CD4-positive, alpha-beta memory T cell (primary cell): Measurements from ENCODE around the gene ELAVL3. TPM values are rescaled to one million over a fixed set of nuclear protein-coding genes. Genes with fewer than 3 reads are reported as not detected.
A peak's percentile ranks its signal among the peaks of the same experiment; 100 is the strongest.

Source experiments
- CTCF ChIA-PET: fragments of 350-600 bp; sonication (Branson Sonifier 250); formaldehyde crosslinking; loops from one replicate; lab custom pipeline; 2021; ENCODE audit warnings: inconsistent platforms; ENCODE audit not compliant: partially characterized antibody; lab: Charles Lee
- POLR2A ChIA-PET: fragments of 350-600 bp; sonication (Branson Sonifier 250); formaldehyde crosslinking; loops from one replicate; lab custom pipeline; 2021; ENCODE audit not compliant: partially characterized antibody; lab: Charles Lee
- DNase-seq, 5 donors: peaks; one replicate each; pipeline versions ENCODE4 v3.0.0 to v3.0.0-alpha.2; 2020 to 2022; ENCODE audit warnings: mixed read lengths in 1 of 5
- H3K27ac ChIP-seq: one replicate; pipeline ENCODE4 v1.7.0; 2013; ENCODE audit warnings: low read depth, low read length
- H3K27me3 ChIP-seq: 2 replicates; pipeline ENCODE4 v1.7.0; 2013; ENCODE audit warnings: mild to moderate bottlenecking, low read length, moderate library complexity; ENCODE audit not compliant: insufficient read depth
- H3K36me3 ChIP-seq: 2 replicates; pipeline ENCODE4 v1.7.0; 2013; ENCODE audit warnings: mild to moderate bottlenecking, low read length, moderate library complexity; ENCODE audit not compliant: insufficient read depth
- H3K4me1 ChIP-seq: 2 replicates; pipeline ENCODE4 v1.7.0; 2013; ENCODE audit warnings: mild to moderate bottlenecking, low read length, moderate library complexity; ENCODE audit not compliant: insufficient read depth
- H3K4me3 ChIP-seq, 2 donors: one replicate each; pipeline ENCODE4 v1.7.0; 2013; ENCODE audit warnings: low read length in 2 of 2, mild to moderate bottlenecking in 1 of 2
- H3K9me3 ChIP-seq, 2 donors: one replicate each; pipeline ENCODE4 v1.7.0; 2013; ENCODE audit warnings: low read length in 2 of 2, control low read depth in 1 of 2; ENCODE audit not compliant: control insufficient read depth in 1 of 2
- H3K27ac Mint-ChIP-seq, 7 donors: one replicate each; pipeline ENCODE4 v1.8.0; 2020 to 2021; ENCODE audit warnings: mixed read lengths in 7 of 7, mild to moderate bottlenecking in 6 of 7, inconsistent platforms in 3 of 7, moderate library complexity in 3 of 7
- H3K27me3 Mint-ChIP-seq, 2 donors: one replicate each; pipeline ENCODE4 v1.8.0; 2020 to 2021; ENCODE audit warnings: mixed read lengths in 2 of 2
- H3K36me3 Mint-ChIP-seq, 2 donors: one replicate each; pipeline ENCODE4 v1.8.0; 2020 to 2021; ENCODE audit warnings: mixed read lengths in 2 of 2, inconsistent platforms in 1 of 2, mild to moderate bottlenecking in 1 of 2
- H3K4me1 Mint-ChIP-seq, 4 donors: one replicate each; pipeline ENCODE4 v1.8.0; 2020 to 2021; ENCODE audit warnings: mixed read lengths in 4 of 4, mild to moderate bottlenecking in 1 of 4
- H3K4me3 Mint-ChIP-seq, 8 donors: one replicate each; pipeline ENCODE4 v1.8.0; 2020 to 2021; ENCODE audit warnings: mixed read lengths in 8 of 8, mild to moderate bottlenecking in 7 of 8, moderate library complexity in 6 of 8, inconsistent platforms in 3 of 8
- H3K9me3 Mint-ChIP-seq, 8 donors: one replicate each; pipeline ENCODE4 v1.8.0; 2020 to 2021; ENCODE audit warnings: mixed read lengths in 8 of 8, mild to moderate bottlenecking in 5 of 8, inconsistent platforms in 3 of 8, moderate library complexity in 1 of 8
- intact Hi-C: fragments of 100-400 bp; cut with micrococcal nuclease; formaldehyde crosslinking; loops from one replicate; pipeline ENCODE4 v1.15.1; 2023
- polyA plus RNA-seq, 2 donors: library from polyadenylated mRNA; unstranded; fragments of 300-500 nt; fragmentation: Illumina TruSeq; gene quantifications; one replicate each; pipeline ENCODE4 v1.2.3, GENCODE V29; 2021
- total RNA-seq, 2 experiments: library from RNA; stranded (reverse); gene quantifications; one replicate each; pipeline ENCODE4 v1.2.3, GENCODE V29; 2021

ELAVL3 gene
- total and polyA plus RNA-seq, 4 experiments from 2014 or later = not detected

DNA sequence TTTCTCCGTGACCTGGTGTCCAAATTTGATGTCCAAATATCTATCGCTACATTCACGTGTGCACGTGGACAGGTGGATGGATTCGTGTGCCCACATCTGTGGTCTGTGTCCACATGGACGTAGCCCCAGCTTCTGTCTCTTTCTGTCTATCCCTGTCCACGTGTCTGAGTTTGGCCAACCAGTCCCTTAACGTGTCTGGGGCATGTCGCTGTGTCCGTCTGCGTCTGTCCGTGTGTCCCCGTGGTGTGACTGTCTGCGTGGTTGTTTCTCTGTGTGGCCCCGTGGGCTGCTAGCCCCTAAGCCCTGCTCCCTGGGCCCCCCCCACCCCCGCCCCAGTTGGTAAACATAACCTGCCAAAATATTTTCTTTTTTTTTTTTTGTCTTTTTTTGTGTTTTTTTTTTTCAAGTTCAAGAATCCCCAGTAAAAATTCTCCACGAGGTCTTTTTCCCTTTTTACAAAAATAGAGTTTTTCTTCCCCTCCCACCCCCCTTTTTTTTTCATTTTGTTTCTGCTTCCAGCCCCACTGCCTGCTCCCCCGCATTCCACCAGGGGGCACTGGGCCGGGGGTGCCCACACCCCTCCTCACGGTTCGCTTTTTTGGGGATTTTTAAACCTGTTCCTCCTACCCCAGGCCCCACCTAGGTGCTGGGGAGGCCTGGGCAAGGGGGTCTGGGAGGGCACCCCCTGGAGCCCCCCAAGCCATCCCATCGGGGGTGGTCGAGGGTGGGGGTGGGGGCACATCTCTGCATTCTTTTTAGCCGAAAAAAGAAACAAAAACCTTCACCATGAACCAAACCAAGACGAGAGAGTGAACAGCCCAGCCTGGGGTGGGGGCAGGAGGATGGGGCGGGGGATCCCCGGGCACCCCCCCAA lies 27.1 kb downstream of the ELAVL3 start:
- CTCF ChIA-PET = interaction anchor here (1.2 kb wide), 1 partner anchor 21 kb away, joined by 3 read pairs; no protein-coding TSS in a partner anchor

DNA sequence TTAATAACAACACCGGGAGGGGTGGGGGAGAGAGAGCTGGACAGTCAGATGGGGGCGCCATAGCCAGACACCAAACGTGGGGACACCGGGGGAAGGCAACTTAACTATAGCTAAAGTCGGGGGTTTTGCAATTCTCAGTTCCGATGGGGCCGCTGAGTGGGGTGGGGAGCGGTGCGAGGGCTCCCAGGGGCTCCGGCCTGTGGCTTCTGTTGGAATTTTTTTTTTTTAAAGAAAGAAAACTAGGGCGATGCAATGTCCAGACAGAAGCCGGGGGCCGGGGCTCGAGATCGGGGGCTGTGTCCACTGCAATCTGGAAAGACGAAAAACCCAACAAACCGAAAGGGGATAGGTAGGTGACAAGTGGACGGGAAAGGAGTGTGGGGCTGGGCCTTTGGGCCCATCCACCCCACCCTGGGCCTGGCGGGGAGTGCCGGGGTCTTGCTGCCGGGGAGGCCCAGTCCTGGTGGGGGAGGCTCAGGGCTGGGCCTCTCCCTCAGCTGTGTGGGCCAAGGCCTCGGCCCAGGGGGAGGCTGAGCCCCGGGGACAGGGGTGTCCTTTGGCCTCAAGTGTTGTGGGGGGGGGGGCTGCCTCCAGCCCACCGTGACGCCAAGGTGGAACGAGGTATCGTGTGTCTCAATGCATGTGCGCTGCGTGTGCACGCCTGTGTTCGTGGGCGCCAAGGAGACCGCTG lies 28.1 kb downstream of the ELAVL3 start:
- Mint-ChIP-seq H3K27ac (peak overlapping the region in 1 of 7 donors; percentile 57), H3K27me3 (no peaks in the 10 kb centered on the region)
- CTCF ChIA-PET = interaction anchor here (0.6 to 1.4 kb wide), 3 partner anchors 22 to 239 kb away, joined by 3 to 8 read pairs (median 3); no protein-coding TSS in a partner anchor

More for the DNA sequence above, 27.1 kb downstream of the ELAVL3 start:
- Mint-ChIP-seq H3K4me3 (no peak overlapping the region), H3K27ac (peak overlapping the region in 1 of 7 donors; percentile 22), H3K36me3 (peaks cover 6 to 9% of the 10 kb centered on the region in 2 donors), H3K4me1 (peaks cover 0 to 1% (median 0%) of the 10 kb centered on the region in 4 donors), H3K27me3 (peaks cover 0 to 4% of the 10 kb centered on the region in 2 donors), H3K9me3 (no peaks in the 10 kb centered on the region)
- H3K27ac ChIP-seq = no peak overlapping the region
- H3K9me3 ChIP-seq = no peaks in the 10 kb centered on the region
- intact Hi-C loops = no loop called here
- no peaks in the 10 kb centered on the region for H3K27me3 ChIP-seq
- peak in 1 of 5 donors; percentile 14 for DNase-seq
- no peaks in the 10 kb centered on the region for H3K4me1 ChIP-seq
- POLR2A ChIA-PET = no interaction called here
- H3K36me3 ChIP-seq = no peaks in the 10 kb centered on the region
- H3K4me3 ChIP-seq = no peak overlapping the region

DNA sequence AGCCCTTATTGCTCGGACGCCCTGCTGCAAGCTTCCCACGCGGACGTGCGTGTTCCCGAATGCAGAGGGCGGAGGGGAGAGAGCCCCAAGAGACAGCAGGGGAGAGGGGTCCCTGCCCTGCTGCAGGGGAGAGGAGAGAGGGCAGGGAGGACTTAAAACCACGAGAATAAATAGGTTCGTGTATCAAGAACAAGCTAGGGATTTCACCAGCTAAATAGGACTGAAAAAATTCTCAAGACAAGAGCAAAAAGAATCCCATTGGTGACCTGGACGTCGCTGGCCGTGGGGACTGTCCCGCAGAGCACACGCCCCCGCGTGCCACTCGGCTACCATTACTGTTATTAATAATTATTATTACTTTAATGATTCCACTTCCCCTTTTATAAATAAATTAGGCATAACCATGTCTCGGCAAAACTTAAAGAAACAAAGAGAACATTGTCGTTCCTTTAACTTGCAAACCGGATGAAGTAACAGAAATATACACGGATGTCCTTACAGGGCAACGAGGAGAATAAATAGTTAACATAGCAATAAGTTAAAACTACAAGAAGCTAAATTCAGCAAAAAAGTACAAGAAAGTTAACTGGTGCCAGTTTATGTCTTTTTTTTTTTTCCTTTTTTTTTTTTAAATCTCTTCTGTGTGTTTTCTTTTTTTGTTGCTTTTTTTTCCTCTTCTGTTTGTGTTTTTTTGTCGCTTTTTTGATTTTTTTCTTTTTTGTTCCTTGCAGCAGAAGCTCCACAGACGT lies 28.8 kb downstream of the ELAVL3 start:
- DNase-seq = no peak
- no peaks in the 10 kb centered on the region for H3K9me3 ChIP-seq
- H3K4me3 Mint-ChIP-seq = no peak overlapping the region
- intact Hi-C loops = no loop called here
- peaks cover 0 to 1% (median 0%) of the 10 kb centered on the region in 4 donors for H3K4me1 Mint-ChIP-seq
- no peaks in the 10 kb centered on the region for H3K27me3 Mint-ChIP-seq
- no peak overlapping the region for H3K4me3 ChIP-seq
- H3K27me3 ChIP-seq = no peaks in the 10 kb centered on the region
- H3K27ac ChIP-seq = no peak overlapping the region
- no peak overlapping the region for H3K27ac Mint-ChIP-seq
- POLR2A ChIA-PET = no interaction called here
- no peaks in the 10 kb centered on the region for H3K9me3 Mint-ChIP-seq
- peaks cover 6 to 9% of the 10 kb centered on the region in 2 donors for H3K36me3 Mint-ChIP-seq
- H3K4me1 ChIP-seq = no peaks in the 10 kb centered on the region
- peaks cover 3% of the 10 kb centered on the region for H3K36me3 ChIP-seq
- CTCF ChIA-PET = interaction anchor here (0.6 to 1.4 kb wide), 3 partner anchors 23 to 238 kb away, joined by 3 to 8 read pairs (median 3); no protein-coding TSS in a partner anchor

More for the DNA sequence above, 28.1 kb downstream of the ELAVL3 start:
- POLR2A ChIA-PET = no interaction called here
- Histone ChIP-seq H3K4me3 (no peak overlapping the region), H3K4me1 (no peaks in the 10 kb centered on the region), H3K27me3 (no peaks in the 10 kb centered on the region), H3K9me3 (no peaks in the 10 kb centered on the region), H3K36me3 (no peaks in the 10 kb centered on the region), H3K27ac (no peak overlapping the region)
- intact Hi-C loops = no loop called here
- Mint-ChIP-seq H3K36me3 (peaks cover 6 to 9% of the 10 kb centered on the region in 2 donors), H3K9me3 (no peaks in the 10 kb centered on the region), H3K4me1 (peaks cover 0 to 1% (median 0%) of the 10 kb centered on the region in 4 donors), H3K4me3 (no peak overlapping the region)
- no peak for DNase-seq

DNA sequence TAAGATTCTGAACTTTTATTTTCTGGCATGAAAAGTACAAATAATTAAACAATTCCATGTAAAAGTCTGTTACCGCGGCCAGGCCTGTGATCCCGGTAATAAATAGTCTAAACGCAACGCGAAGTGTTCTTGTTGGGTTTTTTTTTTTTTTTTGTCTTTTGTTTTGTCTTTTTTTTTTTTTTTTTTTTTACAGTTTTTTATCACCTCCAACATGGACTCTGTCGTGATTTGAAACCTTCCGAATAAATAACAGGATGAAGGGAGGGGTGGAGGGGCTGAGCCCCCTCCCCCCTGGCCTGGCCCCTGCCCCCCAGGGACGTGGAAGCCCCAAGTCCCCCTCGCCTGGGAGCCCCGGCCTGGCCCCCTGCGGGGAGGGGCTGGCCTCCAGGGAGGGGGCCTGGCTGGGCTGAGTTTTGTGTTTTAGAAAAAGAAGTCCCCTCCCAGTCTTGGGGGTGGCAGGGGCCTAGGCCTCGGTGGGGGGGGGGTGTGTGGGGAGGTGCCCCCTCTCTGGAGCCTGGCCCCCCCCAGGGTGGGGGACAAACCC lies 29.4 kb downstream of the ELAVL3 start:
- no peak for DNase-seq
- Mint-ChIP-seq H3K27ac (no peak overlapping the region), H3K4me3 (no peak overlapping the region), H3K9me3 (no peaks in the 10 kb centered on the region), H3K27me3 (no peaks in the 10 kb centered on the region), H3K36me3 (peaks cover 6 to 11% of the 10 kb centered on the region in 2 donors), H3K4me1 (peaks cover 0 to 1% (median 0%) of the 10 kb centered on the region in 4 donors)
- H3K9me3 ChIP-seq = no peaks in the 10 kb centered on the region
- H3K4me3 ChIP-seq = no peak overlapping the region
- peaks cover 3% of the 10 kb centered on the region for H3K36me3 ChIP-seq
- no peaks in the 10 kb centered on the region for H3K4me1 ChIP-seq
- H3K27ac ChIP-seq = no peak overlapping the region
- ChIA-PET POLR2A (no interaction called here), CTCF (interaction anchor here (1.2 to 1.4 kb wide), 2 partner anchors 31 to 70 kb away, joined by 4 to 8 read pairs; no protein-coding TSS in a partner anchor)
- H3K27me3 ChIP-seq = no peaks in the 10 kb centered on the region
- intact Hi-C loops = no loop called here

DNA sequence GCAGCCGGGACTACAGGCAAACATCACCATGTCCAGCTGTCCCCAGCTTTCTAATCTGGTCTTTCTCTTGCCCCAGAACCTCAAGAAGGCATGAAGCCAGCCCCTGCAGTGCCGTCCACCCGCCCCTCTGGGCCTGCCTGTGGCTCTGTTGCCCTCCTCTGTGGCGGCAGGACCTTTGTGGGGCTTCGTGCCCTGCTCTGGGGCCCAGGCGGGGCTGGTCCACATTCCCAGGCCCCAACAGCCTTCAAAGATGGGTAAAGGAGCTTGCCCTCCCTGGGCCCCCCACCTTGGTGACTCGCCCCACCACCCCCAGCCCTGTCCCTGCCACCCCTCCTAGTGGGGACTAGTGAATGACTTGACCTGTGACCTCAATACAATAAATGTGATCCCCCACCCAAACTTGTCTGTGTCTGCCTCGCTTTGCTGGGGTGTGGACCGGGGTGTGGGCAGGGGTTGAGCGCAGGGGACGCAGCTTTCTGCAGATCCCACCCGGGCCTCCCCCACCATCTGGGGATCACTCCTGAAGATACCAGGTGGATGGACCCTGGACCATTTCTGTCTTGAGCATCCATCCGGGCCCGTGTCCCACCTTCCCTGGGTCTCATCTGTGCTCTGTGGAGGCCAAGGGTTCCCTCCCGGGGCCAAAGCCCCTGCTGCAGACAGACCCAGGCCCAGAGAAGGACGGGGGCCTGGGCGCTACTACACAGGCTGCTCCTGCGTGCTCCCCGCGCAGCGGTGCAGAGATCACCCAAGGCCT lies 30.1 kb downstream of the ELAVL3 start:
- Histone ChIP-seq H3K36me3 (peaks cover 3% of the 10 kb centered on the region), H3K9me3 (no peaks in the 10 kb centered on the region), H3K4me3 (no peak overlapping the region), H3K27ac (no peak overlapping the region), H3K4me1 (no peaks in the 10 kb centered on the region), H3K27me3 (no peaks in the 10 kb centered on the region)
- Mint-ChIP-seq H3K9me3 (no peaks in the 10 kb centered on the region), H3K27me3 (no peaks in the 10 kb centered on the region), H3K27ac (peak overlapping the region in 2 of 7 donors; percentile 13 to 65), H3K4me1 (peaks cover 0 to 1% (median 0%) of the 10 kb centered on the region in 4 donors), H3K4me3 (no peak overlapping the region), H3K36me3 (peaks cover 6 to 13% of the 10 kb centered on the region in 2 donors)
- no peak for DNase-seq
- POLR2A ChIA-PET = no interaction called here
- CTCF ChIA-PET = interaction anchor here (1.2 kb wide), 1 partner anchor 70 kb away, joined by 4 read pairs; no protein-coding TSS in a partner anchor
- intact Hi-C loops = no loop called here

DNA sequence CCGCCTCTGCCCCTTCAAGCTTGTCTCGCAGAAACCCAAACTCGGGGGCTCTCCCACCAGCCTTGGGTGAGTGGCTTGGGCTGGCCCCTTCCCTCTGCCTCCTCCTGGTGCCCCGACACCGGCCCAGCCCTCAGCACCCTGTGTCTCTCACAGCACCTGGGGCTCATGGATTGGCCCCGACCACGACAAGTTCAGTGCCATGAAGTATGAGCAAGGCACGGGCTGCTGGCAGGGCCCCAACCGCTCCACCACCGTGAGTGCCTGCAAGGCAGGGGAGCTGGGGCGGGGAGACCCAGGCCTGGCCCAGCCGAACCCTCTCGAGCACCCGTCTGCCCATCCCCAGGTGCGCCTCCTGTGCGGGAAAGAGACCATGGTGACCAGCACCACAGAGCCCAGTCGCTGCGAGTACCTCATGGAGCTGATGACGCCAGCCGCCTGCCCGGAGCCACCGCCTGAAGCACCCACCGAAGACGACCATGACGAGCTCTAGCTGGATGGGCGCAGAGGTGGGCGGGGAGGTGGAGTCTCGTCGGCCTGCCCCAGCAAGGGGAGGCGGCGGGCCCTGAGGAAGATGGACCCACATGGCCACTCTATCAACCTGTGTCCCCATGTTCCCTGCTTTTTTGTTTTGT lies 31.8 kb downstream of the ELAVL3 start:
- no peak overlapping the region for H3K27ac Mint-ChIP-seq

More for the DNA sequence above, 31.8 kb downstream of the ELAVL3 start:
- Mint-ChIP-seq H3K9me3 (no peaks in the 10 kb centered on the region), H3K4me3 (no peak overlapping the region), H3K27me3 (no peaks in the 10 kb centered on the region), H3K4me1 (peaks cover 0 to 1% (median 0%) of the 10 kb centered on the region in 4 donors), H3K36me3 (peaks cover 15 to 24% of the 10 kb centered on the region in 2 donors)
- no peaks in the 10 kb centered on the region for H3K9me3 ChIP-seq
- no peak for DNase-seq
- CTCF ChIA-PET = interaction anchor here (1.4 kb wide), 2 partner anchors 33 to 71 kb away, joined by 3 to 5 read pairs; no protein-coding TSS in a partner anchor
- intact Hi-C loops = no loop called here
- POLR2A ChIA-PET = interaction anchor here (0.6 kb wide), 1 partner anchor 10 kb away, joined by 3 read pairs; no protein-coding TSS in a partner anchor
- H3K4me3 ChIP-seq = no peak overlapping the region
- no peak overlapping the region for H3K27ac ChIP-seq
- H3K27me3 ChIP-seq = no peaks in the 10 kb centered on the region
- H3K4me1 ChIP-seq = no peaks in the 10 kb centered on the region
- peaks cover 17% of the 10 kb centered on the region for H3K36me3 ChIP-seq
